HL-60 (cell line): ENCODE measurements around the gene CELF1.

Experiments used
- DNase-seq, 2 experiments: peaks; one replicate each; pipeline ENCODE4 v3.0.0-alpha.2; 2010 to 2020; ENCODE audit warnings: low read depth in 1 of 2, low spot score in 1 of 2
- H3K27ac ChIP-seq: fragments of 250-450 bp; sonication (Bioruptor Pico); replicated peaks from 2 replicates; pipeline ENCODE4 v1.5.1; 2020; ENCODE audit warnings: mild to moderate bottlenecking, moderate library complexity
- H3K27me3 ChIP-seq: fragments of 250-450 bp; sonication (Bioruptor Pico); 2 replicates; pipeline ENCODE4 v1.5.1; 2021; ENCODE audit warnings: mild to moderate bottlenecking, moderate library complexity; ENCODE audit not compliant: insufficient read depth, poor library complexity, severe bottlenecking
- H3K4me3 ChIP-seq: replicated peaks from 2 replicates; pipeline ENCODE4 v1.5.1; 2011; ENCODE audit warnings: mild to moderate bottlenecking, control low read depth, low read length; ENCODE audit not compliant: insufficient read depth
- GABPA ChIP-seq: IDR thresholded peaks from 2 replicates; pipeline ENCODE4 v1.6.1; 2012; ENCODE audit warnings: low read depth
- POLR2AphosphoS5 ChIP-seq: IDR thresholded peaks from 2 replicates; pipeline ENCODE4 v1.6.1; 2012; ENCODE audit warnings: low read depth
- SPI1 ChIP-seq: IDR thresholded peaks from 2 replicates; pipeline ENCODE4 v1.6.1; 2012; ENCODE audit warnings: low read depth, mild to moderate bottlenecking, borderline replicate concordance
- TF ChIP-seq, protein P1 (sequence below): IDR thresholded peaks from 2 replicates; pipeline ENCODE4 v1.6.1; 2012; ENCODE audit warnings: low read depth; ENCODE audit not compliant: insufficient replicate concordance
- TF ChIP-seq, protein P2 (sequence below): IDR thresholded peaks from one replicate; pipeline ENCODE4 v1.5.1; 2011; ENCODE audit warnings: low read length, control low read depth, inconsistent platforms; ENCODE audit not compliant: insufficient read depth

Gene CELF1

DNA sequence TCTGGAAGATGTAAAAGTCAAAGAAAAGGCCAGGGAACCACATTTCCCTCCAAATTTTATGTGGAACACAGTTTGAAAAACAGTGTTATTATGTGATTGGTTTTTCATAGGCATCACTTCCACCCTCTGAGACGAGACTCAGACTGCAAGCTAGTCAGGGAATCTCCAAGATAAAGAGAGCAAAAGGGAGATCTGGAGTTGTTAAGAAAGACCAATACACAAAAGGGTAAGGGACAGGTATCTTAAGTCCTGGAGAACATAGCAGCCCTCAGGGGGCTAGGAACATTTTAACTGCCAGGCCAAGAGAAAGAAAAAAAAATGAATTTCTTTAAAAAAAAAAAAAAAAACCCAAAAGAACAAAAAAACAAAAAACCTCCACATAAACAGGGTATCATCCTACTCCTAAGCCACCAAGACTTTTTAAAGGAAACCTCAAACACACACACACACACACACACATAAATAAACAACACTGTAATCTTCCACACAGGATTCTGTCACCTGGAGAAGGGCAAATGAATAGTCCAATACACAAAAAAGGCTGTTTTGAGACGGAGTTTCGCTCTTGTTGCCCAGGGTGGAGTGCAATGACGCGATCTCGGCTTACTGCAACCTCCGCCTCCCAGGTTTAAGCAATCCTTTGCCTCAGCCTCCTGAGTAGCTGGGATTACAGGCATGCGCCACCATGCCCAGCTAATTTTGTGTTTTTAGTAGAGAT is 44.5 kb downstream of the CELF1 start:
- H3K4me3 ChIP-seq = no peak overlapping the region
- no peak for TF ChIP-seq GABPA
- no peak for TF ChIP-seq SPI1
- TF ChIP-seq, protein P1, sequence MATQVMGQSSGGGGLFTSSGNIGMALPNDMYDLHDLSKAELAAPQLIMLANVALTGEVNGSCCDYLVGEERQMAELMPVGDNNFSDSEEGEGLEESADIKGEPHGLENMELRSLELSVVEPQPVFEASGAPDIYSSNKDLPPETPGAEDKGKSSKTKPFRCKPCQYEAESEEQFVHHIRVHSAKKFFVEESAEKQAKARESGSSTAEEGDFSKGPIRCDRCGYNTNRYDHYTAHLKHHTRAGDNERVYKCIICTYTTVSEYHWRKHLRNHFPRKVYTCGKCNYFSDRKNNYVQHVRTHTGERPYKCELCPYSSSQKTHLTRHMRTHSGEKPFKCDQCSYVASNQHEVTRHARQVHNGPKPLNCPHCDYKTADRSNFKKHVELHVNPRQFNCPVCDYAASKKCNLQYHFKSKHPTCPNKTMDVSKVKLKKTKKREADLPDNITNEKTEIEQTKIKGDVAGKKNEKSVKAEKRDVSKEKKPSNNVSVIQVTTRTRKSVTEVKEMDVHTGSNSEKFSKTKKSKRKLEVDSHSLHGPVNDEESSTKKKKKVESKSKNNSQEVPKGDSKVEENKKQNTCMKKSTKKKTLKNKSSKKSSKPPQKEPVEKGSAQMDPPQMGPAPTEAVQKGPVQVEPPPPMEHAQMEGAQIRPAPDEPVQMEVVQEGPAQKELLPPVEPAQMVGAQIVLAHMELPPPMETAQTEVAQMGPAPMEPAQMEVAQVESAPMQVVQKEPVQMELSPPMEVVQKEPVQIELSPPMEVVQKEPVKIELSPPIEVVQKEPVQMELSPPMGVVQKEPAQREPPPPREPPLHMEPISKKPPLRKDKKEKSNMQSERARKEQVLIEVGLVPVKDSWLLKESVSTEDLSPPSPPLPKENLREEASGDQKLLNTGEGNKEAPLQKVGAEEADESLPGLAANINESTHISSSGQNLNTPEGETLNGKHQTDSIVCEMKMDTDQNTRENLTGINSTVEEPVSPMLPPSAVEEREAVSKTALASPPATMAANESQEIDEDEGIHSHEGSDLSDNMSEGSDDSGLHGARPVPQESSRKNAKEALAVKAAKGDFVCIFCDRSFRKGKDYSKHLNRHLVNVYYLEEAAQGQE = no peak
- TF ChIP-seq, protein P2, sequence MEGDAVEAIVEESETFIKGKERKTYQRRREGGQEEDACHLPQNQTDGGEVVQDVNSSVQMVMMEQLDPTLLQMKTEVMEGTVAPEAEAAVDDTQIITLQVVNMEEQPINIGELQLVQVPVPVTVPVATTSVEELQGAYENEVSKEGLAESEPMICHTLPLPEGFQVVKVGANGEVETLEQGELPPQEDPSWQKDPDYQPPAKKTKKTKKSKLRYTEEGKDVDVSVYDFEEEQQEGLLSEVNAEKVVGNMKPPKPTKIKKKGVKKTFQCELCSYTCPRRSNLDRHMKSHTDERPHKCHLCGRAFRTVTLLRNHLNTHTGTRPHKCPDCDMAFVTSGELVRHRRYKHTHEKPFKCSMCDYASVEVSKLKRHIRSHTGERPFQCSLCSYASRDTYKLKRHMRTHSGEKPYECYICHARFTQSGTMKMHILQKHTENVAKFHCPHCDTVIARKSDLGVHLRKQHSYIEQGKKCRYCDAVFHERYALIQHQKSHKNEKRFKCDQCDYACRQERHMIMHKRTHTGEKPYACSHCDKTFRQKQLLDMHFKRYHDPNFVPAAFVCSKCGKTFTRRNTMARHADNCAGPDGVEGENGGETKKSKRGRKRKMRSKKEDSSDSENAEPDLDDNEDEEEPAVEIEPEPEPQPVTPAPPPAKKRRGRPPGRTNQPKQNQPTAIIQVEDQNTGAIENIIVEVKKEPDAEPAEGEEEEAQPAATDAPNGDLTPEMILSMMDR = no peak
- TF ChIP-seq POLR2AphosphoS5 = no peak
- H3K27ac ChIP-seq = no peak overlapping the region
- no peak for DNase-seq
- no peaks in the 10 kb centered on the region for H3K27me3 ChIP-seq

DNA sequence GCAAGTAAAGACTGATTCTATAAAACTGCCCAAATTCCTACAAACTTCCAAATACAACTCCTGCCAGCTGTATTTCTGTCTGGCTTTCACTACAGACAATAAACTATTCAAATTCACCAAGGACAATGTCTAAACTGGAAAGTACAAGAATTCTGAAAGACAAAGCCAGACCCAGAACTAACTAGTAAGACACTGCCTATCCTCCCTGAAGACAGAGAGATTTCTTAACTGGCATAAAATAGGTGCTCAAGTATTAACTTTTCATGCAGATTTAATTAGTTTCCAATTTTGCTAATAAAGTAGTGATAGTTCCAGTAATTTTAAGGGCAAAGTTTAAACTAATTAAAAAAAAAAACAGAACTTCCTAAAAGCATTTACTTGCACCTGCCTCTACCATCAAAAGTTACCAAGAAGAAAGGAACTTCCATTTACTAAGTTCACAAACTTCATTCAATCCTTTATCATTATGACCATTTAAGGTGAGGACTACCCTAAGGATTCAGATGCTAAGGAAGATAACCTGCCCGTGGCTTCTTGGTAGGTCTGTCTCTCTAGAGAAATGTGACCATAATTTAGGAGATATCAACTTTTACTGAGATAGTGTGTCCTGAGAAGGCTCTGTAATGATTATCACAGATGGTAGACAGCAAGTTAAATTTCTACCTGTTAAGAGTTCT is 45.2 kb downstream of the CELF1 start:
- TF ChIP-seq, protein P1 = no peak
- TF ChIP-seq, protein P2 = no peak
- TF ChIP-seq SPI1 (no peak), GABPA (no peak), POLR2AphosphoS5 (no peak)
- DNase-seq = no peak
- no peak overlapping the region for H3K27ac ChIP-seq
- H3K4me3 ChIP-seq = no peak overlapping the region
- H3K27me3 ChIP-seq = no peaks in the 10 kb centered on the region

DNA sequence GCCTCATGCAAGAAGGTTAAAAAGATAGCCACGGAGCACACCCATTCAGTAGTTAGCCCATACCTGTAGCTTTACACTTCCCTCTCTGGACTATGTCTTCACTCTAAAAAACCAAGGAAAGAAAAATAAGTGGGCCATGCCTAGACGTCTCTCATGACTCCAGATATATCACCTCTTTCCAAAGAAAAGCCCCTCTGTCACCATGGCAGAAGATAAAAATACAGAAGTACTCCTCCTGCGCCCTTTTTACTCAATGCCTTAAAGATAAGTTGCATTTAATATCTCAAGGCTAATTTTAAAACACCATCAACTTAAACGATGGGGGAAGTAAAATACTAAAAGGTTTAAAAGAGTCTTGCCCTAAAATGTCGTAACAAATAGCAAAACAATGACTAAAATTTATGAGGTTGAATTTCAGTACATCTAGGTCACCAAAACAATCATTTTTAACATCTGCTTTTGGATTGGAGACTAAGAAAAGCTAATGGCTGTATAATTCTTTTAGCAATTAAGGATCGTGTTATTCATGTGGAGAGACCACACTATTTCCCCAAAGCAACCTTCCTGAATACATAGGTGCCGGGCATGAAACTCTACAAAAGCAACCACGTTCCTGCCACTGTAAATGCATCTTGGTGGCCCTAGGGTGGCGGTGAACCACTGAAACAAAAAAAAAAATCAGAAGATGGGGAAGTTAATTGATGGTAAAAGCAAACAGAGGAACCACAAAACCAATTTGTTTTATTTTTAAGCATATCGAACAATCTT is 46.0 kb downstream of the CELF1 start:
- Histone ChIP-seq H3K27ac (no peak overlapping the region), H3K27me3 (no peaks in the 10 kb centered on the region), H3K4me3 (no peak overlapping the region)
- DNase-seq = peak in 1 of 2 experiments; percentile 37
- TF ChIP-seq, protein P2 = no peak
- TF ChIP-seq SPI1 (no peak), POLR2AphosphoS5 (no peak), GABPA (no peak)
- TF ChIP-seq, protein P1 = no peak
